ENCODE results near the gene MAX.
"Not testable (repeated sequence)": the region's sequence is repeated elsewhere in the genome, so short reads cannot be mapped to it uniquely, and the experiment has no call there.

Gene MAX

GRCh38 chr14:65041434-65041915, 60.8 kb downstream of the MAX start:
- no peak overlapping the region for H3K4me3 ChIP-seq (ENCODE audit: low read depth, low read length)
- DNase-seq (ENCODE audit: low read depth) = no peak
- no peak for TF ChIP-seq CTCF (IDR thresholded peaks at IDR 0.05; ENCODE audit: insufficient read depth, low read depth, low read length, missing control alignments)

- TF ChIP-seq CTCF (IDR thresholded peaks at IDR 0.05; ENCODE audit: insufficient read depth, low read depth, low read length, missing control alignments) = no peak
- no peak overlapping the region for H3K4me3 ChIP-seq (ENCODE audit: low read depth, low read length)
- no peak for DNase-seq (ENCODE audit: low read depth)
Observed at GRCh38 chr14:65040666-65041433, 61.5 kb downstream of the MAX start.

GRCh38 chr14:65038966-65039365, 63.4 kb downstream of the MAX start:
- no peak for DNase-seq (ENCODE audit: low read depth)

GRCh38 chr14:65035049-65035448, 67.3 kb downstream of the MAX start:
- DNase-seq (ENCODE audit: low read depth) = no peak
- TF ChIP-seq CTCF (IDR thresholded peaks at IDR 0.05; ENCODE audit: insufficient read depth, low read depth, low read length, missing control alignments) = no peak
- no peak overlapping the region for H3K4me3 ChIP-seq (ENCODE audit: low read depth, low read length)

More at GRCh38 chr14:65038966-65039365, 63.4 kb downstream of the MAX start:
- no peak overlapping the region for H3K4me3 ChIP-seq (ENCODE audit: low read depth, low read length)
- TF ChIP-seq CTCF (IDR thresholded peaks at IDR 0.05; ENCODE audit: insufficient read depth, low read depth, low read length, missing control alignments) = no peak

- no peak for TF ChIP-seq CTCF (IDR thresholded peaks at IDR 0.05; ENCODE audit: insufficient read depth, low read depth, low read length, missing control alignments)
- DNase-seq (ENCODE audit: low read depth) = no peak
- no peak overlapping the region for H3K4me3 ChIP-seq (ENCODE audit: low read depth, low read length)
Observed at GRCh38 chr14:65034021-65034420, 68.3 kb downstream of the MAX start.

GRCh38 chr14:65033181-65033580, 69.1 kb downstream of the MAX start:
- TF ChIP-seq CTCF (IDR thresholded peaks at IDR 0.05; ENCODE audit: insufficient read depth, low read depth, low read length, missing control alignments) = no peak
- DNase-seq (ENCODE audit: low read depth) = no peak

GRCh38 chr14:65032319-65032718, 70.0 kb downstream of the MAX start:
- DNase-seq (ENCODE audit: low read depth) = no peak
- no peak for TF ChIP-seq CTCF (IDR thresholded peaks at IDR 0.05; ENCODE audit: insufficient read depth, low read depth, low read length, missing control alignments)
- no peak overlapping the region for H3K4me3 ChIP-seq (ENCODE audit: low read depth, low read length)

More at GRCh38 chr14:65033181-65033580, 69.1 kb downstream of the MAX start:
- H3K4me3 ChIP-seq (ENCODE audit: low read depth, low read length) = no peak overlapping the region

GRCh38 chr14:65031321-65031720, 71.0 kb downstream of the MAX start:
- DNase-seq (ENCODE audit: low read depth); H3K4me3 ChIP-seq (ENCODE audit: low read depth, low read length): not testable (repeated sequence)

Data from GM12865 (cell line).